GM12874 (cell line): ENCODE results near the gene FFAR1.

Source experiments
- CTCF ChIP-seq: IDR thresholded peaks from 2 replicates; pipeline ENCODE4 v1.5.1; 2011; ENCODE audit warnings: low read depth, mild to moderate bottlenecking, control low read depth, low read length, moderate library complexity; ENCODE audit not compliant: insufficient read depth

FFAR1 gene

DNA sequence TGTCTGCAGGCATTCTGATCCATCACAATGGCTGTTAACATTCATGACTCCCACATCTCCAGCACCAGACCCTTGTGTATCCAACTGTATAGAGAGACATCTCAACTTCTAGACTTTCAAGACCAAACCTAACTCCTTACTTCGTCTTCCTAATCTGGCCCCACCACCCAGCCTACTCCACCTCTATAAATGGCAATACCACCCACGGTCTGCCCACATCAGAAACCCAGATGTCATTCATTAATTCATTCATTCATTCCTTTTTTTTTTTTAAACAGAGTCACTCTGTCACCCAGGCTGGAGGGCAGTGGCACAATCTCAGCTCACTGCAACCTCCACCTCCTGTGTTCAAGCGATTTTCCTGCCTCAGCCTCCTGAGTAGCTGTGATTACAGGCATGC lies 33.6 kb downstream of the FFAR1 start:
- no peak for TF ChIP-seq CTCF

GRCh38 chr19:35381926-35382325 lies 34.2 kb downstream of the FFAR1 start:
- TF ChIP-seq CTCF: no peak

DNA sequence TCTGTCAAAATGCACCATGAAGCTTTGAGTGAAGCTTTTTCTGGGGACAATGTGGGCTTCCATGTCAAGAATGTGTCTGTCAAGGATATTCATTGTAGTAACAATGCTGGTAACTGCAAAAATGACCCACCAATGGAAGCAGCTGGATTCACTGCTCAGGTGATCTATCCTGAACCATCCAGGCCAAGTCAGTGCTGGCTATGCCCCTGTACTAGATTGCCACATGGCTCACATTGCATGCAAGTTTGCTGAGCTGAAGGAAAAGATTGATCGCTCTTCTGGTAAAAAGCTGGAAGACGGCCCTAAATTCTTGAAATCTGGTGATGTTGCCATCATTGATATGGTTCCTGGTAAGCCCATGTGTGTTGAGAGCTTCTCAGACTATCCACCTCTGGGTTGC lies 35.8 kb downstream of the FFAR1 start:
- no peak for TF ChIP-seq CTCF

- TF ChIP-seq CTCF: no peak
These were observed 40.8 kb downstream of the FFAR1 start for GRCh38 chr19:35388277-35389054.

- no peak for TF ChIP-seq CTCF
These were observed 41.6 kb downstream of the FFAR1 start for GRCh38 chr19:35389192-35389861.

DNA sequence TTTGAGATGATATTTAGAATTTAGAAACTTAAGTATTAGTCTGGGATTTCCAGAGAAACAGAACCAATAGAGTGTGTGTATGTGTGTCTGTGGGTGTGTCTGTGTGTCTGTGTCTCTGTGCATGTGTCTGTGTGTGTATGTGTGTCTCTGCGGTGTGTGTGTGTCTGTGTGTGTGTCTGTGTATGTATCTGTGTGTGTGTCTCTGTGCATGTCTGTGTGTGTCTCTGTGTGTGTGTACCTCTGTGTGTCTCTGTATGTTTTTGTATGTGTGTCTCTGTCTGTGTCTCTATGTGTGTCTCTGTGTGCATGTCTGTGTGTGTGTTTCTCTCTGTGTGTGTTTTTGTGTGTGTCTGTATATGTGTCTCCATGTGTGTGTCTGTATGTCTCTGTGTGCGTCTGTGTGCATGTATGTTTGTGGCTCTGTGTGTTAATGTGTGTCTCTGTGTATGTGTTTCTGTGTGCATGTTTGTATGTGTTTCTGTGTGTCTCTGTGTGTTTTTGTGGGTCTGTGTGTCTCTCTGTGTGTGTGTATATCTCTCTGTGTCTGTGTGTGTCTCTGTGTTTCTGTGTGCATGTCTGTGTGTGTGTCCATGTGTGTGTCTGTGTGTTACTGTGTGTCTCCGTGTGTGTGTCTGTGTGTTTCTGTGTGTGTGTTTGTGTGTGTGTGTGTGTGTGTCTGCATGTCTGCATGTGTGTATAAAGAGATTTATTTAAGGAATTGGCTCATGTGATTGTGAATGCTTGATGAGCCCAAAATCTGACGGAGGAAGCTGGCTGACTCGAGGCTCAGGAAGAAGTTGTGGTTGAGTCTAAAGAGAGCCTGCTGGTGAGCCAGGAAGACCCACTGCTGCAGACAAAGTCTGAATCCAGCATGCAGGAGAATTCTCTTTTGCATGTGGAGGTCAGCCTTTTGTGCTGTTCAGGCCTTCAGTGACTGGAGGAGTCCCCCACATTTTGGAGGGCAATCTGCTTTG lies 45.3 kb downstream of the FFAR1 start:
- no peak for TF ChIP-seq CTCF
